Inflammatory macrophage treated with lipopolysaccharide for 1 hour (primary cell): ENCODE measurements around the gene SYCP3.
"Not testable (repeated sequence)": the region's sequence is repeated elsewhere in the genome, so short reads cannot be mapped to it uniquely, and the experiment has no call there.

ENCODE experiments used
- DNase-seq, 2 donors: peaks; one replicate each; pipeline ENCODE4 v3.0.0-alpha.2; 2020 to 2022

SYCP3 gene

GRCh38 chr12:101710288-101710687, 29.0 kb downstream of the SYCP3 start:
- DNase-seq, result no peak

DNA sequence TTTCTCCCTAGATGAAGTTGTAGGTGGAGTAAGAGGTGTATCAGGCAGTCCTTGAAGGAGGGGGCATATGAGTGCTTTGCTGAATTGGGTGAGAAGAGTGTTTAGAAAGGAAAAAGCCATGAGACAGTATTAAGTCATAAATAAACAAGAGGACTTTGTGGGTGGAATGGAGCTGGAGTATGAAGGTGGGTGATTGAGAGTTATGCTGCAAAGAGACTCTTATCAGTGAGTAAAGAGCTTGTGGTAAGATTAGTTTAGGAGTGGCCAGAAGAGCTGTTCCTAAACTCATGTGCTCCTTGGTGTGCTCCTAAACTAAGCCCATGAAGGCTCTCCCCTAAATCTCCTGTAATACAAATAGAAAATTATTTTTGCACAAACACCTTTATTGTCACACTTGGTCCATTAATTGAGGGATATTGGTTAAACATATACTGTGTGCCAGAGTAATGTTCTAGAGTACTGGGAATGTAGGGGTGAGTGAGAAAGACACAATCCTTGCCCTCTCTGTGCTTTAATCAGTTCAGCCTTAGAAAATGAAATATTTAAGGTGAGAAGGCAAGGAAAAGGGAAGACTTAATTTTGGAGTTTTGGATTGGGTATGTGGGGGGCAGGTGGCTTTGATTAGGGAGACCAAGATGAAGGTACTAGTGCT, 32.0 kb downstream of the SYCP3 start:
- DNase-seq, result no peak

DNA sequence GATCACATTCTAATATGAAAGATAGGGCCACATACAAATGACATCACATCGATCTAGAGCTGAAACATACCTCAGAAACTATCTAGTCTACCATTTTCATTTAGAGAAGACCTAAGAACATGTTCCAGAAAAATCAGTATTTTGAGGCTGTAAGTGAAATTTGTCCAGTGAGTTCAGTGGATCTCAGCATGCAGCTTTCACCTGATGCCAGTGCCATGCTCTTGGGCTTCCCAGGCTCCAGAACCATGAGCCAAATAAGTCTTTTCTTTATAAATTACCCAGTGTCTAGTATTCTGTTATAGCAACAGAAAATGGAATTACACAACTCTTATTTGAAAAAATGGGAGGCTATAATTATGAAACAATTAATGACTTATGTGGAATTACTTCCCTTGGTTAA, 32.9 kb downstream of the SYCP3 start:
- no peak for DNase-seq

- no peak for DNase-seq
Observed at GRCh38 chr12:101703487-101703886, 35.8 kb downstream of the SYCP3 start.

DNA sequence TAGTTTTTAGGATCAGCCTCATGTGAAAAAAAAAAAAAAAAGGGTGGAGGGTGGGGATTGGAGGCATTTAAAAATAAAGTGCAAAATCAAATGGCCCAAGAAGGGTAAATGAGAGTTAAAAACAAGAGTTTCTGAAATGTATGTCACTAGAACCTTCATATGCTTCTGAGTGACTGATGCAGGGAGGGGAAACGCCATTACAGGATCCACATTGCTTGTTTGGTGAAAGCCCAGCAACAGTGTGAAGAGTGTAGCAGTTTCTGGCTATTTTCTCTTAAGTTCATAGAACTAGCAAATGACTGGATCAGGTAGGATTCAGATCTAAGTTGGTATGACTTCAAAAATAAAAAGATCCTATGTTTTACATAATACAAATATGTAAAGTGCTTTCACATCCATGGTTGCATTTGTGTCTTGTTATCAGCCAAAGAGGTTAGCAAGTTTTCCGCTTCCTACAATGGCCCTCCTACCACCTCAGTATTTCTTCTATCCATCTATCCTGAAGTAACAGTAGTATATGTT, 38.9 kb downstream of the SYCP3 start:
- no peak for DNase-seq

DNA sequence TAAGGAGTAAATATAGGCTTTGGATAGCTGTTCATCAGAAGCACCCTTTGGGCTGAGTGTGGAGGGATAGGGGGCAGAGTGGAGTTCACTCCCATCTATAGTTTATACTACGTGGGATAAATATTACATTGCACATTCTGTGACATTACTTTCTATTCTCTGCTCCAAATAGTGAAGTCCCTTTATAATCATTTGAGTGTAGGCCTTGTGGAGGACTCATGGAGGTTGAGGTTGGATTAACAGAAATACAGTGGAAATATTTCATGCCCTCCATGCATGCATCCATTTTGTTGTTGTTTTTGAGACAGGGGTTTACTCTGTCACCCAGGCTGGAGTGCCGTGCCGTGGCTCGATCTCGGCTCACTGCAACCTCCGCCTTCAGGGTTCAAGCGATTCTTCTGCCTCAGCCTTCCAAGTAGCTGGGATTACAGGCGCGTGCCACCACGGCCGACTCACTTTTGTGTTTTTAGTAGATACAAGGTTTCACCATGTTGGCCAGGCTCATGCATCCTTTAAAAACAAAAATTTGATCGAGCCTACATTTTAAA, 40.4 kb downstream of the SYCP3 start:
- DNase-seq, result no peak

GRCh38 chr12:101697930-101698799, 41.1 kb downstream of the SYCP3 start:
- DNase-seq, result peak in 1 of 2 donors; percentile 11

GRCh38 chr12:101697197-101697929, 41.9 kb downstream of the SYCP3 start, which contains the start of gene CHPT1:
Gene CHPT1 (plus strand): TSS chr12:101697640. CDS start chr12:101697862, 222 bp downstream.
- peak; percentile 30 to 31 for DNase-seq

GRCh38 chr12:101696251-101697196, 42.7 kb downstream of the SYCP3 start:
- DNase-seq, result peak; percentile 31 to 37

- no peak for DNase-seq
Observed at GRCh38 chr12:101695706-101696105, 43.6 kb downstream of the SYCP3 start.

GRCh38 chr12:101694986-101695385, 44.3 kb downstream of the SYCP3 start:
- DNase-seq, result no peak

- no peak for DNase-seq
Observed at GRCh38 chr12:101694297-101694848, 44.9 kb downstream of the SYCP3 start.

GRCh38 chr12:101691503-101692096, 47.7 kb downstream of the SYCP3 start:
- no peak for DNase-seq

- DNase-seq, result no peak
Observed at GRCh38 chr12:101690544-101691098, 48.6 kb downstream of the SYCP3 start.

DNA sequence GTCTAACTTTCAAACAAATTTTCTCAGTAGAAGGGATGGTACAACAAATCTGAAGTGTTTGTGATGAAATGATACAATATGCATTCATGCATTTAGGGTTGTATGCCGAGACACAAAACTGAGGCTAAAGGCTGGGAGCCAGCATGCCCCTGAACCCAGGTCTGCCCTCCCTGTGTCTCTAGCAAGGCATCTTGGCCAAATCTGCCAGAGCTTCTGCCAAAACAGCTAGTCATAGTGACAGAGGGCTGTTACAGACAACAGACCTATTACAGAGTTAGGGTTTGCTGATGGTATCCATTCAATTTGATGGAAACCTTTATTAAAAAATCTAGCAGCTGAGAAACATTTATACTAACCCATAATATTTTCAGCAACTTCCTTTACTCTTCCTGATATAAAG, 53.1 kb downstream of the SYCP3 start:
- DNase-seq, result no peak

GRCh38 chr12:101685092-101685491, 54.2 kb downstream of the SYCP3 start:
- no peak for DNase-seq

DNA sequence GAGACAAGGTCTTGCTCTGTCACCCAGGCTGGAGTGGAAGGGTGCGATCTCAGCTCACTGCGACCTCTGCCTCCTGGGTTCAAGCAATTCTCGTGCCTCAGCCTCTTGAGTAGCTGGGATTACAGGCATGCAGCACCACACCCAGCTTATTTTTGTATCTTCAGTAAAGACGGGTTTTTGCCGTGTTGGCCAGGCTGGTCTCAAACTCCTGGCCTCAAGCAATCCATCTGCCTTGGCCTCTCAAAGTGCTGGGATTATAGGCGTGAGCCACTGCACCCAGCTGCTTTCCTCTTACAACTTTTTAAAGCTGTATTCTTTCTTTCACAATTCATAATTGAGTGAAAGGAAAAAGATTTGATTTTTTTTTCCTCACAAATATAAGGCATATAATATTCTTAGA, 57.6 kb downstream of the SYCP3 start:
- not testable (repeated sequence) for DNase-seq

DNA sequence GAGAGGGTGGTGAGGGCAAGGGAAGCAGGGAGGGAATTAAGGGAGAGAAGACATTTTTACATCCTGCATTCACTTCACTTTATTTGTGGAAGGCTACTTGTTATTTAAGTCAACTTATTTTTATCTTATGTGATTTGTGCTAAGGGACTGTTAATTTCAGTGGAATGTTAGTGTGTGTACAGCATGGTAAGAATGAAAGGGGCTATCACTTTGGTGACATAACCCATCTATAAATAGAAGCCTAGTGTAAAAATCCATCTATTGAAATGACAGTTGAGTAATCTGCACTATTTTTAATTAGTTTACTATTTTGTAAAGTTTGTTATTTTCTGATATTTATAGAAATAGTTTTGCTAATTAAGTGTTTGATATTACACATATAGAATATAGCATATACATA, 58.6 kb downstream of the SYCP3 start:
- no peak for DNase-seq

DNA sequence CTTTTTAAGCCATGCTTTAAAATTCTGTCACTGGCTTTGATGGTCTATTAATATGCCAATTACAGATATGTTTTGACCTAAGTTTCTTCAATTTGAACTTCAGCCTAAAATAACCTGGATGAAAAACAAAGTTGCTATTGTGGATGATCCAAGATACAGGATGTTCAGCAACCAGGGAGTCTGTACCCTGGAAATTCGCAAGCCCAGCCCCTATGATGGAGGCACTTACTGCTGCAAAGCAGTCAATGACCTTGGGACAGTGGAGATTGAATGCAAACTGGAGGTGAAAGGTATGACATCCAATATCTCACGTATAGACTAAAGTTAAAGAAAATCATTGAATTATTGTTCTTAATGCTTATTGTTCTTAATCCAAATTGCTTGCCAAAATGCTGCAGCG, 59.0 kb downstream of the SYCP3 start:
- no peak for DNase-seq
